T-helper 1 cell treated with Interleukin-12 subunit alpha and Interleukin-12 subunit beta and Interleukin-4 antibody, amounts not matched to agents 30 ng/mL and 1 ng/mL, for 36 hours (primary cell): ENCODE data around the gene FOSL1. TPM values are rescaled to one million over a fixed set of nuclear protein-coding genes. Genes with fewer than 3 reads are reported as not detected.

Experiments
- intact Hi-C: fragments of 100-400 bp; cut with micrococcal nuclease; formaldehyde crosslinking; loops from one replicate; pipeline ENCODE4 v1.15.1; 2024
- total RNA-seq: library from RNA; stranded (reverse); gene quantifications from 2 replicates; pipeline ENCODE4 v1.2.3, GENCODE V29; 2022

The FOSL1 gene
- total RNA-seq, 1 donor from 2014 or later = 6.0 TPM

- intact Hi-C loops = no loop called here
These were observed 20.2 kb upstream of the FOSL1 start for GRCh38 chr11:65920372-65920802.

- intact Hi-C loops = loop anchor here (1.0 to 5.0 kb wide), 12 partner anchors 9 to 349 kb away; partner anchors contain the start of genes BANF1, CCDC85B, EIF1AD and FOSL1
These were observed 19.6 kb upstream of the FOSL1 start for GRCh38 chr11:65919573-65920371.

- intact Hi-C loops = loop anchor here (1.0 to 5.0 kb wide), 12 partner anchors 9 to 349 kb away; partner anchors contain the start of genes BANF1, CCDC85B, EIF1AD and FOSL1
These were observed 19.0 kb upstream of the FOSL1 start, which contains the start of gene DRAP1 for GRCh38 chr11:65919141-65919572. TSS of gene DRAP1 (plus strand) at chr11:65919426. CDS start at chr11:65919502, 76 bp downstream.

- intact Hi-C loops = loop anchor here (1.0 to 5.0 kb wide), 12 partner anchors 10 to 350 kb away; partner anchors contain the start of genes BANF1, CCDC85B, EIF1AD and FOSL1
These were observed 18.3 kb upstream of the FOSL1 start, which contains the start of gene C11orf68 for GRCh38 chr11:65918211-65919140. TSS of gene C11orf68 (minus strand) at chr11:65919062. CDS start at chr11:65919031, 31 bp downstream.

- intact Hi-C loops = loop anchor here (5.0 kb wide), 1 partner anchor 255 kb away; the partner anchor contains the start of gene RELA
These were observed 17.4 kb upstream of the FOSL1 start for GRCh38 chr11:65917434-65918210.

GRCh38 chr11:65917077-65917433 is 16.9 kb upstream of the FOSL1 start:
- intact Hi-C loops = loop anchor here (5.0 kb wide), 1 partner anchor 255 kb away; the partner anchor contains the start of gene RELA

GRCh38 chr11:65916391-65916790 is 16.2 kb upstream of the FOSL1 start:
- intact Hi-C loops = loop anchor here (5.0 kb wide), 1 partner anchor 254 kb away; the partner anchor contains the start of gene RELA

GRCh38 chr11:65915821-65916251 is 15.6 kb upstream of the FOSL1 start:
- intact Hi-C loops = loop anchor here (5.0 kb wide), 1 partner anchor 254 kb away; the partner anchor contains the start of gene RELA

GRCh38 chr11:65915101-65915820 is 15.1 kb upstream of the FOSL1 start:
- intact Hi-C loops = loop anchor here (5.0 kb wide), 1 partner anchor 253 kb away; the partner anchor contains the start of gene RELA

GRCh38 chr11:65912845-65913244 is 12.7 kb upstream of the FOSL1 start:
- intact Hi-C loops = no loop called here

GRCh38 chr11:65911682-65912568 is 11.7 kb upstream of the FOSL1 start:
- intact Hi-C loops = no loop called here

GRCh38 chr11:65907878-65908277 is 7.7 kb upstream of the FOSL1 start:
- intact Hi-C loops = no loop called here

- intact Hi-C loops = no loop called here
These were observed 6.4 kb upstream of the FOSL1 start for GRCh38 chr11:65906602-65907001.

- intact Hi-C loops = no loop called here
These were observed 3.5 kb upstream of the FOSL1 start for GRCh38 chr11:65903715-65904114.

- intact Hi-C loops = no loop called here
These were observed 2.9 kb upstream of the FOSL1 start for GRCh38 chr11:65903068-65903481.

- intact Hi-C loops = loop anchor here (1.0 kb wide), 7 partner anchors 8 to 181 kb away; partner anchors contain the start of genes C11orf68, CCDC85B, DRAP1 and RNASEH2C
These were observed 652 bp upstream of the FOSL1 start for GRCh38 chr11:65900899-65901180.

GRCh38 chr11:65899356-65900124 is 648 bp downstream of the FOSL1 start:
- intact Hi-C loops = loop anchor here (1.0 kb wide), 7 partner anchors 9 to 179 kb away; partner anchors contain the start of genes C11orf68, CCDC85B, DRAP1 and RNASEH2C
